ENCODE measurements around the gene OR2T6.
"Not testable (repeated sequence)": the region's sequence is repeated elsewhere in the genome, so short reads cannot be mapped to it uniquely, and the experiment has no call there.

Gene OR2T6, protein sequence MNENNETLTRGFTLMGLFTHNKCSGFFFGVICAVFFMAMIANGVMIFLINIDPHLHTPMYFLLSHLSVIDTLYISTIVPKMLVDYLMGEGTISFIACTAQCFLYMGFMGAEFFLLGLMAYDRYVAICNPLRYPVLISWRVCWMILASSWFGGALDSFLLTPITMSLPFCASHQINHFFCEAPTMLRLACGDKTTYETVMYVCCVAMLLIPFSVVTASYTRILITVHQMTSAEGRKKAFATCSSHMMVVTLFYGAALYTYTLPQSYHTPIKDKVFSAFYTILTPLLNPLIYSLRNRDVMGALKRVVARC

DNA sequence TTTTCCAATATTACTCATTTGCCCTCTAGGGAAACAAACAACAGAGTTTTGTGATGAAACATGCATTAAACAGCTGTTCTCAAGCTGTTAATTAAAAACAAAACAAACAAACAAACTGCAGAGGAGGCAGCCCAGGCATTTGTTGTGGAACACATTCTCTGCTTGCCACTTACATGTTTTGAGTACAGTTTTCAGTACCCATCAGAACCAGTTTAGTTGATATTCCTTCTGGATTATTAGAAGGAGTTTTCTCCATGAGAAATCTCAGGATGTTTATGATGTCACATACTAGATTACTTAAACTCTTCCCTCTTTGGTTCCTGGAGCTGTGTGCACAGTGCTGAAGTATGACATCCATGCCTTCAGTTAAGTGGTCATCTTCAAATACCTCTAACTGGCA is at the start of gene OR2T6:
Gene OR2T6 (plus strand): TSS at position 301 of the 400 bp plus-strand sequence. CDS start 11,863 bp downstream, outside the sequence.
- no peak for DNase-seq (ENCODE audit: low spot score)

DNA sequence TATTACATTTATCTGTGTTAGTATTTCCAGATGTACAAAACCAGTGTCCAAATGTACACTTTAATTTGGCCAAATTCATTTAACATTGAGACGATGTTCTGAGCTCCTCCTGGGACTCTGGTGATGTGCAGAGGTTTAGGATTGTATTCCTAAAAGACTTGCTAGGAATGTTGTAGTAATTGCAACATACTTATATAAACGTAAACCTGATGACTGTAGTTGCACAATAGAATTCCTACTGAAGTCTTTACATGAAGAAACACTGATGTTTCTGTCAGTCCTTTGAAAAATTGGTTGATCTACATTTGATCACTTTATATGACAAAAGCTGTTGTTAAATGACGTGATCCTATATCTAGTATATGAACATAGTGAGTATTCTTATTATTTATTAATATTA is 32.1 kb upstream of the OR2T6 start:
- DNase-seq (ENCODE audit: low spot score): no peak

DNA sequence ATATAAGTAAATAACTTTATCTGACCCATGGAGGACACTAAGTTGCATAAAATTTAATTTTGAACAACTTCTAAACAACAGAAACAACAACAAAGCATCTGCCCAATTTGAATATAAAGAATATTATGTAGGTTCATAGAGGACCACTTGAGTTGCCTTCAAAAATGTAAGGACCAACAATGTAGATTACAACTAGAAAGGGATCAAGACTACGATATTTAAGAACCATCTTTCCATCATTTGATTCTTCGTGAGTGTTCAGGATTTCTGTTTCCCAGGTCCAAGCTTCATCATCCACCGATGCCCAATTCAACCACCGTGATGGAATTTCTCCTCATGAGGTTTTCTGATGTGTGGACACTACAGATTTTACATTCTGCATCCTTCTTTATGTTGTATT is 27.1 kb upstream of the OR2T6 start, which contains the start of gene OR14C36:
Gene OR14C36 (plus strand): TSS at position 301 of the 400 bp plus-strand sequence. CDS start 0 bp downstream, at position 301.
- DNase-seq (ENCODE audit: low spot score): no peak

DNA sequence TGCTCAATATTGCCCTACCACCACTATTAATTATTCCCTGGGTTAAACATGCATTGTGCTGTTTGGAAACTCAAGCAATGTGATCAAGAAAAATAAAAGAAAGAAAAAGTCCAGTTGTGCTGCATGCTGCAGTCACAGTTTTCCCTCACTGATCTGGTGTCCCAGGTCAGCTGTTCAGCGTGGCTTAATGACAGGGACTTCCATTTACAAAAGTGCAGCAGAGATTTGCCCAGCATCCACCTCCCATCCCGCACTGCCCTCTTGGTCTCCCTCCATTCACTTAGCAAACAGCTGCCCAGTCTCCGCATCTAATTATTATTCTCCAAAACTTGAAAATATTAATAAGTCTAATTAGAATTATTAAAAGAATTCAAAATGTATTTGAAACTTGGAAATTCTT is 16.1 kb upstream of the OR2T6 start:
- no peak for DNase-seq (ENCODE audit: low spot score)

DNA sequence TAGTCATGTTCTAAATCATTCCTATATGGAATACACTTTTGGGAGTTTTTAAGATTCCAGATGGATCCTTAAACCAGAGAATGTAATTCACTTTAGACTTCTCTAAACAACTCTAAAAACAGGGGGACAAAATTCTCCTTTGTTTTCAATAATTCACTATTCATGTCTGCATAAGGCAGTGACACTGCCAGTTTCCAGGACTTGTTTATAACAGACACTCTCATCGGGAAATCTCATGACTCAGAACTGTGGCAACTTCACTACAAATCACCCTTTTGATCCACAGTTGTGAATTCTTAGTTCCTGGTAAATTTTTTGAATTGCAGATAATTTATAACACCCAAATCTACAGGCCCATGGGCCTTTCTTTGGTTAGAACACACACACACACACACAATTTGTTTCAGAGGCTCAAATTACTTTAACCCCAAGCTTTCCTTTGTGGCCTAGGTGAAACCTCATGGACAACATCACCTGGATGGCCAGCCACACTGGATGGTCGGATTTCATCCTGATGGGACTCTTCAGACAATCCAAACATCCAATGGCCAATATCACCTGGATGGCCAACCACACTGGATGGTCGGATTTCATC is 14.3 kb upstream of the OR2T6 start, which contains the start of gene OR2T4:
Gene OR2T4 (plus strand): TSS at position 545 of the 595 bp plus-strand sequence. CDS start 0 bp downstream, at position 545.
- DNase-seq (ENCODE audit: low spot score): no peak

DNA sequence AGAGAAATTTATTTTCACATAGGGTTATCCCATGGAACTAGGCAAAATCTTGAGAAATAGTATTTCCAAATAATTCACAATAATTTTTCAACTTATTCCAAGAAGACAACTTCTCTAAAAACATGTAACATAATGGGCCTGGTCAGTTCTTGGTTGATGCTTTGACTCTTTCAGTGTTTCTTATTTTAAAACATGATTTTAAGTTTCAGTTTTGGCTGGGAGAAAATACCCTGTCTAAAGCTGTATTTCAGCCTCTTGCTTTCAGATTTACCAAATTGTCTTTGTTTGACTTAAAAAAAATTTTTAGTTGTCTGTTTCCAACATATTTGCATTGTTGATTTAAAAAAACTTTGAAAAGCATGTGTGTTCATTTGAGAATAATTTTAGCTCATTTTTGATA is 8.9 kb upstream of the OR2T6 start:
- DNase-seq (ENCODE audit: low spot score): no peak

DNA sequence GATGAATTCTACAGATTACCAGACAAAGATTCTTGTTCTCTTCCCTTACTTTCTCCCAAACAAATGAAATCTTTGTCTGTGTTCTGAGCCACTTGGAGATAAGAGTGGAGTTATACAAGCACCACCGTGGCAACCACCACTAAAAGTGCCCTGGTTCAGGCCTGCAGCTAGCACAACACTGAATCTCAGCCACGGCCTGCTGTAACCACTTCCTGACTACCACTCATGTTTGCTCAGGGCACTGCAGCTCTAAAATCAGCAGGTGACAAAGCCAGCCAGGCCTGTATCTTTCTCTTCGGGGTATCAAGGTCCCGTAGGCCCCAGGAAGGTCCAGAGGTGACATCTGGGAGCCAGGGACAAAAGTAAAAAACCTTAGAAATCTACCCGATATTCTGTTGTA is 3.2 kb upstream of the OR2T6 start:
- DNase-seq (ENCODE audit: low spot score): no peak

DNA sequence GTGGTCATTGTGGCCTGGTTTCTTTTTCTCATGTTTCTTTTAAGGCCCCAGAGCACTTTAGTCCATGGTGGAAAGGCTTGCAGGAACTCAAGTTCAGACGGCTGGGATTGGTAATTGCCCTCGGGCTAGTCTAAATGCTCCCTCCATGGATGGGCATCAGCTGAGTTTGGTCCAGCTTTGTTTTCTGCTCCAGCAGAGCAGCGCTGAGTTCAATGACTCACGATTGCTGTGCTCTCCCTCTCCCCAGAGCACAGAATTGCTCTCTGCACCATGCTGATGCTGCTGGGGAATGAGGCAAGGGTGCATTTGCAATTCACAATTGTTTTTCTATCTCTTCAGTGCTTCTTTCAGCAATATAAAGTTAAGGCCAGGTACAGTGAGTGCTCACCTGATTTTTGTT is 1.8 kb upstream of the OR2T6 start:
- DNase-seq (ENCODE audit: low spot score): no peak

DNA sequence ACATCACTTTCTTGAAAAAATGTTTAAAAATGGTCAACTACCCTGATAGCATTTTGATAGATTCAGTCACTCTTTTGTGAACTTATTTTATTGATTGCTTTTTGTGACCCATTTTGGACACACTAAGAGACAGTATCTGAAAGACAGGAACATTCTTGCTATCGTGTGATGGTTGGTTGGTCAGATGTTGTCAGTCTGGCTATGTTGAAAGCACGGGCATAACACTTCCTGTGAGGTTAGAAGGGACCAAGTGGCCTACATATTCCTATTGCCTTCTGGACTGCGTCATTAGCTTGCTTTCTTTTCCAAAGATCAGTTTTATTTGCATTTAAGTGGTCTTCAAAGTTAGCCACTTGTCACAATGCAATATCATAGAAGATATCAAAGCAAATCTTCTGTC is 1.4 kb downstream of the OR2T6 start:
- no peak for DNase-seq (ENCODE audit: low spot score)

DNA sequence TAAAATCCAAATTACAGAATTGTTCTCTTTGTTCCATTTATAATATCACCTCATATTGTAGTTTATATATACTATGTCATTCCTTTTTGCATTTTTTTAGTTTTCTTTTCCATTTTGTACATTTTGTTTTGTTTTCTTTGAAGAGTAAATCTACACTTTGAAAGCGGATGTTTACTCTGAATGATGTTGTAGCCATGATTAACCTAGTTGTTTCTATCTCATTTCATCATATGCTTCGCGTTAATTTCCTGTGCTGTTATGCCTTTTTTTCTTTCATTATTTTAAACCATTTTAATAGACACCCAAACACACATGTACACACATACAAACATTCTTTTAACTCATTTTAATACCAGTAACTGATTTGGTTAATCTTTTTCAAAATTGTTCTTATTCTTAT is 5.3 kb downstream of the OR2T6 start:
- no peak for DNase-seq (ENCODE audit: low spot score)

DNA sequence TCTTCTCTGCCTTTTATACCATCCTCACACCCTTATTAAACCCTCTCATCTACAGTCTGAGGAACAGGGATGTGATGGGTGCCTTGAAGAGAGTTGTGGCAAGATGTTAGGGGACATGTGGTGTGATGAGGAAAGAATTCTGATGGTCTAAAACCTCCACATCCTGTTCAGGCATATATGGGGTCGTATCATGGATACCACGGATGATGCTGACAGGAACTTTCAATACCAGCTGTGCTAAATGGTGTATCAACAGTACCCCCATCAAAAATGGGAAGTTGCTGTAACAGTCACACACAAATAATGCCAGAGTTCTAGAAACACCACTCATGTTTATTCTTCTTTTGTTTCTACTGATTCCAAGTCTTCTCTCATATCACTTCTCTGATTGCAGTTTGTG is 12.9 kb downstream of the OR2T6 start:
- DNase-seq (ENCODE audit: low spot score): no peak

DNA sequence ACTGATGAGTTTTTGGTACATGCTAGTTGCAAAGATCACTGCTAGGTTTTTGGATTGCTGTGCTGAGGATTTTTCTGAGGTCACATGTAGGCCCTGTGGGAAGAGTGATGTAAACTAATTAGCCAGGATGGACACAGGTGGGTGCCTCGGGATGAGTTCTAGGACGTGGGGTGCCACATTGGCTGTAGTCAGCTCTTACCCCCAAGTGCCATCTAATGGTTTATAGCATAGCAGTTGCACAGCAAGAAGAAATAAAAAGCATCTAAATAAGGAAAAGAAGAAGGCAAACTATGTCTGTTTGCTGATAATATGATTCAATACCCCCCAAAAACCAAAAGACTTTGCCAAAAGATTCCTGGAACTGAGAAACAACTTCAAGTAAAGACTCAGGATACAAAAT is 17.5 kb downstream of the OR2T6 start:
- DNase-seq (ENCODE audit: low spot score): no peak

DNA sequence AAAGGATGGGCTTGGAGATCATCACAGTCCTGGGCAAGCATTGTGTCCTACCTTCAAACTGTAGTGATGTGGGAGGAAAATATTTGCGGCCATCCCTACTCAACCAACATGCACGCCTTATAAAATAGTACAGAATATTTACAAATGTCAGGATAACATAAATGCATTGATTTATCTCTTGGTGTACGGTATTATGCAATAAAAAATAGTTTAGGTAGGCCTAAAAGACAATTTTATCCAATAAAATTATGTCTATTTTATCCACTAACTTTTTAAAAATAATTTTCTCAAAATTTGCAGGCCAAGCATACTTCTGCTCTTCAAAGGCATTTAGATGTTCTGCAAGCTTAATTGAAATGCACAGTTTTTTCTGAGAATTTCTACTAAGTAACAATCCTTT is 27.2 kb downstream of the OR2T6 start, which contains the start of gene OR2T1:
Gene OR2T1 (plus strand): TSS at position 301 of the 400 bp plus-strand sequence. CDS start 3,100 bp downstream, outside the sequence.
- no peak for DNase-seq (ENCODE audit: low spot score)

DNA sequence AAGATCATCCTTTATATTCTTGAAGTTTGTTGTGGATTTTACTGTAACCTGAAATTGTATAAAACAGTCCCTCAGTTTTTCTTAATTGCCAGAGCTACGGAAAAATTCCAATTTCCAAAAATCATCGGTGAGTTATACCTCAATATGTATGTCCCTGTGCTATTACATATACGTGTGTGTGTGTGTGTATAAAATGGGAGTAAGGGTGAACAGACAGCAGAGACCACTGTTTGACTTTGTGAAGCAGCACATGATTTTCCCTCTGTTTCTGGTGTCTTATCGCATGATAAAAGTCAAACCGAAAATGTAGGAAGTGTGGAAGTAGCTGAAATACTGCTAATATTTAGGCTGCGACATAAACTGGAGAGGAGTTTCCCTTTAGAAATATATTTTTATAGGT is 28.5 kb downstream of the OR2T6 start:
- peak; percentile 18 for DNase-seq (ENCODE audit: low spot score)

DNA sequence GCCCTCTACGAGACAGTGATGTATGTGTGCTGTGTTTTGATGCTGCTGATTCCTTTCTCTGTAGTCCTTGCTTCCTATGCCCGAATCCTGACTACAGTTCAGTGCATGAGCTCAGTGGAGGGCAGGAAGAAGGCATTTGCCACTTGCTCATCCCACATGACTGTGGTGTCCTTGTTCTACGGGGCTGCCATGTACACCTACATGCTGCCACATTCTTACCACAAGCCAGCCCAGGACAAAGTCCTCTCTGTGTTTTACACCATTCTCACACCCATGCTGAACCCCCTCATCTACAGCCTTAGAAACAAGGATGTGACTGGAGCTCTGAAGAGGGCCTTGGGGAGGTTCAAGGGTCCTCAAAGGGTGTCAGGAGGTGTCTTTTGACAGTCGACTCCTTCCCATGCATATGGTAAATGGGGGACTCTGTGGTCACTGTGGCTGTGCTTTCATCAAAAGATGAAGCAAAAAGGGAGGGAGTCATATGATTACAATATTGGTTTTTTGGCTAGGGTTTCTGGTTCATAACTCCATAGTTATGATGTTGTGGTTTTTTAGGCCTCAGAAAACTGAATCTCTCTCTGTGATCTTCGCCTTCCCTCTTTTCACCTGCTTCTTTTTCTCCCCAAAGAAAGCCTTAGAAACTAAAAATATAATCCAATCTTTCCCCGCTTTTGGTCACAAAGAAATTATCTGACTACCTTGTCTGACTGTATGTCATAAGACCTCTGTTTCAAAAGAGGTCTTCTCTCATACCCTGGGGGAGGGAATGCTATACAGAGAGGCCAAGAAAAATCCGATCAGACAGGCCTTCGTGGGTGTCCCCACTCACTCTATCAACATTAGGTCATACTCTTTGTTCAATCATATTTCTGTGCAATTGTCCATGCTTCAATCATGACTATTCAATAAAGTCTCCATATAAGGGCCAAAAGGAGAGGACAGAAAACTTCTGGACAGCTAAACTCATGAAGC is 31.5 kb downstream of the OR2T6 start:
- no peak for DNase-seq (ENCODE audit: low spot score)

DNA sequence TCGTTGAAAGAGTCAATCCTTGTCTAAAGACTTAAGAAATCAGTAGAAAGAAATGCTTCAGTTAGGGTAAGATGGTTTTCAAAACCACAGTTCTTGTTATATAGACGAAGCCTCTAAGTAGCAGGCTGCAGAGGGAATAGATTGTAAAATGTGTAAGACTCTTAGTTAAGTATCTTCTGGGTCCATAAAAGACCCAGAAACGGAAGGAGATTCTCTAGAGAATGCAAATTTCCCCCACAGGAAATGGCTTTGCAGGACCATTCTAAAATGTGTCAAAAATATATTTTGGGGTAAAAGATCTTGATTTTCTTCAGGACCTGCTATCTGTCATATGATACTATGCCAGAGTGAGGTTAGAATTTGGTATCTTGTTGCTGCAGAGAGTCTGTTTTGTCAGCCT is 40.7 kb downstream of the OR2T6 start:
- DNase-seq (ENCODE audit: low spot score): no peak

DNA sequence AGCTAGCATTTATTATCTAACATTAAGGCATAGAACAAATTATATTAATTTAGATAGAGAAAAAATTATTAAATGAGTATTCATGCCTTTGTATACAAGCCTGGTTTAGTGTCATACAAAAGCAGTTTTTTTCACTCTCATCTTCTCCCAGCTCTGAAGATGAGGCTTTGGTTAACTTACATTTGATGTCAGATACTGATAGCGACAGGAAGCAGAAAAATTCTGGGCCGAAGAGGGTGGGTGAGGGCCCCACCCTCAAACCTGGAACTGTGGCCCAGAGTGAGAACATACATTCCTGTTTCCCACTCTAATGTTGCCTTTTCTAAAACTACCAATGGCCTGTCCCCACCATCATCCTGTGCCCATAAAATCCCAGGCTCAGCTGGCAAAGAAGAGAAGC is 42.3 kb downstream of the OR2T6 start:
- no peak for DNase-seq (ENCODE audit: low spot score)

DNA sequence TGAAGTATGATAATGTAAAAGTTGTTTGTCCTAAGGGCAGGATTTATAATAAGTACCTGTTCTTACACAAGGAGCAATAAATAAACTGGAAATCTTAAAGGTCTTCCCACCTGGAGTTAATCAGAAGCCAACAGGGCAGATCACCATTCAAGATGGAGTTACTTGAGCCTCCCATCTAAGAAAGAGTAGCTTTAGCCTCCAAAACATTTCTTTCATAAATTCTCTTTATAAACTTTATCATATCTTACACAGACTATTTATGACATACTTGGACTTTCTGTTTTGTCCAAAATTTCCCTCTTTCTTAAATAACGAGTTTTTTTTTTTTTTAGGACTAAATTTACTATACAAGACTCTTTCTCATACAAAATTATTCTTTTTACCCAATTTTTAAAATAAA is 45.8 kb downstream of the OR2T6 start:
- no peak for DNase-seq (ENCODE audit: low spot score)

DNA sequence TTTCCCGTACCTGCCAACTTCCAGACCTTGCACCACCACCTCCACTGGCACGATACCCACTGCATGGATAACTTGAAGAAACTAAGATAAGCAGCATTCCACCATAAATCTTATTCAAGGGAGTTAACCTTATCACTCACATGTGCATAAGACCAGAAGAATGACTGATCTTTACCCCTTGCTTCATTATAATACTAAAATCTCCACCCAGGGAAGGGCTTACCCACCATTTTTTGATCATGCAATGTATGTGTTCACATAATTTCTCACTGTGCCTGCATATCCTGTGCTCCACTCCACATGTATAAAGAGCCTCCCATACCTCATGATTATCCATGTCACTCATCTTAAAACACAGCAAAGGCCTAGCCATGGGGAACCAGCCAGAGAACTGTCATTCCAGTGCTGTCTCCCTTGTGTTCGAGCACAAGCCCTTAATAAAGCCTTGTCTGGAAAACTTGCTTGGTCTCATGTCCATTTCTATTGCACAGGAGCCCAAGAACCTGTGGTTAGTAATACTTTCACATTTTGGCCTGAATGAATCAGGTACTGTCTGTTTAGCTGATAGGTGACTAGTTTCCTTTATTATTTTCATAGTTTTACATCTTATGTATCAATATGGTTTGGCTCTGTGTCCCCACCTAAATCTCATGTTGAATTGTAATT is 52.1 kb downstream of the OR2T6 start:
- not testable (repeated sequence) for DNase-seq (ENCODE audit: low spot score)

DNA sequence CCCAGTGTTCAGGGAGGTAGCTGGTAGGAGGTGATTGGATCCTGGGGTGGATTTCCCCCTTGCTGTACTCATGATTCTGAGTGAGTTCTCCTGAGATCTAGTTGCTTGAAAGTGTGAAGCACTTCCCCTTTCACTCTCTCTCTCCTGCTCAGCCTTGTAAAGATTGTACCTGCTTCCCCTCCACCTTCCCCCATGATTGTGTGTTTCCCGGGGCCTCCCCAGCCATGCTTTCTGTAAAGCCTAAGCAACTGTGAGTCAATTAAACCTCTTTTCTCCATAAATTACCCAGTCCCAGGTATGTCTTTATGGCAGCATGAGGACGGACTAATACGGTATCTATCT is 52.6 kb downstream of the OR2T6 start:
- DNase-seq (ENCODE audit: low spot score): not testable (repeated sequence)

DNA sequence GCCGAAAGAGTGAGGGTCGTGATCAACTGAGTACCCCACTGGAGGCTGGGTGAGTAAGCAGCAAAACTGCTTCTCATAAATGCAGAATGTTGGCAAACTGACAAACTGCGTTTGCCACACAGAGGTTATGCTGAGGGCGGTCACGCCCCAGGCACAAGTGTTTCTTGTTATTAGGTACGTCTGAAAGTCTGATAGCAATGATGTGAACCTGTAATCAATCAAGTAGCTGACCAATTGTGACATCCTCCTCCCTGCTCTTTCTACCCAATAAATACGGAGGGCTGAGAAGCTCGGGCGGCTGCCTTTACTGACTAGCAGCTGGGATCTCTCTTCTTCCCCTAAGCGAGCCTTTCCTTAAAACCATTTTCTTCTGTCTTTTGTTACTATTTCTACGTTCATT is 56.1 kb downstream of the OR2T6 start:
- not testable (repeated sequence) for DNase-seq (ENCODE audit: low spot score)

DNA sequence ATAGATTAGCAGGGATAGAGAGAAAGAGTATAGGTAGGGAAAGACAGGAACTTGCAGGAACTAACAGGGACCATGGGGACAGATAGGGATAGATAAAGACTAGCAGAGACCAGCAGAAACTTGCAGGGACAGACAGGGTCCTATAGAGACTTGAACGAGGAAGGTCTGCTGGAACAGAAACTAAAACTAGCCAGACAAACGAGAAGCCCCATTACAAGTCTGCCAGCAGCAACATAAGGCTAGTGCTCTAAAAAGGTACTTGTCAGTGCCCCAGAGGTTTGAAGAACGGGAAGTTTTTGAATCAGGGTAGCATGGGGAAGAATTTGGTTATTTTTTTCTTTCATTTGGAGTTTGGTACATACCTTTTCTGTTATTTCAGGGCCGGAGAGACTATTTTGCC is 56.7 kb downstream of the OR2T6 start:
- not testable (repeated sequence) for DNase-seq (ENCODE audit: low spot score)

Data from RKO (cell line).